B cell (primary cell): ENCODE measurements around the gene AURKAIP1.

Source experiments
- CTCF ChIP-seq: fragments of 200-600 bp; IDR thresholded peaks from one replicate; pipeline ENCODE4 v1.8.0; 2022; ENCODE audit warnings: antibody characterized with exemption, mild to moderate bottlenecking
- EZH2 ChIP-seq: IDR thresholded peaks from 2 replicates; pipeline ENCODE4 v1.6.1; 2012; ENCODE audit warnings: borderline replicate concordance, low read depth, mild to moderate bottlenecking, moderate library complexity, low read length; ENCODE audit not compliant: insufficient read depth, poor library complexity, severe bottlenecking

- TF ChIP-seq CTCF (no peak), EZH2 (no peak)
These were observed 43.7 kb downstream of the AURKAIP1 start, which contains the start of gene TAS1R3 for GRCh38 chr1:1331068-1331965.
